Thyroid gland (tissue), 4 donors: ENCODE results near the gene SLC16A5. TPM values are rescaled to one million over a fixed set of nuclear protein-coding genes. Genes with fewer than 3 reads are reported as not detected.
"Not testable (repeated sequence)": the region's sequence is repeated elsewhere in the genome, so short reads cannot be mapped to it uniquely, and the experiment has no call there.

Source experiments
- DNase-seq, 2 donors: peaks; one replicate each; pipeline ENCODE4 v3.0.0-alpha.2; 2019
- H3K27ac ChIP-seq, 3 donors: fragments of 200-600 bp; sonication (generic); 1 replicate in 2 of 3; 2 replicates in 1 of 3; pipeline ENCODE4 v1.5.1; 2016 to 2019; ENCODE audit warnings: mild to moderate bottlenecking in 1 of 3, moderate library complexity in 1 of 3
- H3K27me3 ChIP-seq: fragments of 200-600 bp; sonication (generic); one replicate; pipeline ENCODE4 v1.5.1; 2019
- H3K36me3 ChIP-seq, 2 donors: fragments of 200-600 bp; sonication (generic); one replicate each; pipeline ENCODE4 v1.5.1; 2016 to 2019
- H3K4me1 ChIP-seq, 2 donors: fragments of 200-600 bp; sonication (generic); one replicate each; pipeline ENCODE4 v1.5.1; 2017 to 2019
- H3K4me3 ChIP-seq, 3 donors: fragments of 200-600 bp; sonication (generic); replicated peaks in 1 of 3; 1 replicate in 2 of 3; 2 replicates in 1 of 3; pipeline ENCODE4 v1.5.1; 2016; ENCODE audit warnings: mild to moderate bottlenecking in 1 of 3
- H3K9me3 ChIP-seq: fragments of 200-600 bp; sonication (generic); one replicate; pipeline ENCODE4 v1.5.1; 2017
- POLR2A ChIP-seq, 2 donors: fragments of 450-650 bp; IDR thresholded peaks; one replicate each; pipeline ENCODE4 v1.6.1; 2017; ENCODE audit warnings: antibody characterized with exemption in 2 of 2, mild to moderate bottlenecking in 2 of 2, moderate library complexity in 1 of 2
- WGBS, 2 donors: methylation state at CpG; one replicate each; pipeline ENCODE4 v1.1.5; 2017; 5-methylcytosine and 5-hydroxymethylcytosine counted together
- intact Hi-C: fragments of 100-400 bp; cut with DNase I; formaldehyde crosslinking; loops from one replicate; pipeline ENCODE4 v1.15.1; 2023
- total RNA-seq, 4 donors: library from RNA; depleted of rRNA; stranded (reverse); fragments of >200 nt; gene quantifications; one replicate each; pipeline ENCODE4 v1.2.3, GENCODE V29; 2016
- TF ChIP-seq, protein P1 (sequence below), 6 experiments: fragments of 200-600 bp in 3 of 6; fragments of 450-650 bp in 3 of 6; sonication (generic) in 3 of 6; IDR thresholded peaks; one replicate each; pipeline ENCODE4 v1.5.1; 2016 to 2019; ENCODE audit warnings: antibody characterized with exemption in 6 of 6, mild to moderate bottlenecking in 2 of 6, inconsistent platforms in 1 of 6, moderate library complexity in 1 of 6

SLC16A5 gene
- total RNA-seq, 4 donors from 2014 or later: 24.1 to 40.3 (median 27.6) TPM

DNA sequence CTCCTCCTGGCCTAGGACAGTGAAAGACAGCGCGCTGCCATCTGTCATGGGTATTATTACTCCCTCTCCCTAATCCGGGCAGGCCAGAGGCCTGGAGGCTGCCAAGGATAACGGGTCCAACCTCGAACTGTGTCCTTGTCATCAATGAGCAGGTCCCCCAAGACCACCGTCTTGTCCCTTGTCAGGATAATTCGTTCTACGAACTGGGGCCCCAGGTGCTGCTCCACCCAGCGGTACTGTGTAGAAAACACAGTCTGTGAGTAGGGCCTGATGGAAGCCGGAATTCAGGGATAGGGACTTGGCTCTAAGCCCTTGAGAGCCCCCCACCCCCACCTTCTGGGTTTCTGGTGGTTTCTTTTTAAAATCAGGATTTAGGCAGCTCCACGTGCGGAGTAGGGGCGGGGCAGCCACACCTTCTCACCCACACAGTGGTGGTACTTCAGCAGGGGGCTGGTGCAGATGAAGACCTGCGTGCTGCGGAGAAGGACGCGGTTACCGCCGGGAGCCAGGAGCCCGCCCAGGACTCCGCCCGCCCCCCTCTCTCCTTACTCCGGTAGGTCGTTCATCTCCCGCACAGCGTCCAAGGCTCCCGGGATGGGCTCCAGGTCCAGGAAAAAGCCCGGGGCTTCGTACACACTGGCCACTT is 43.0 kb downstream of the SLC16A5 start:
- Histone ChIP-seq H3K4me1 (peaks cover 6 to 15% of the 10 kb centered on the region in 2 donors), H3K4me3 (peak overlapping the region; percentile 41 to 62 (median 45)), H3K27me3 (no peaks in the 10 kb centered on the region), H3K27ac (peak overlapping the region; percentile 73 to 86 (median 76)), H3K9me3 (no peaks in the 10 kb centered on the region), H3K36me3 (peaks cover 0 to 5% of the 10 kb centered on the region in 2 donors)
- intact Hi-C loops: no loop called here
- DNase-seq: peak; percentile 51 to 62
- WGBS, 2 donors: 14 to 22% methylated on average over 8 to 28 of the region's 29 CpGs
- no peak for TF ChIP-seq POLR2A (IDR thresholded peaks at IDR 0.05)
- TF ChIP-seq, protein P1, sequence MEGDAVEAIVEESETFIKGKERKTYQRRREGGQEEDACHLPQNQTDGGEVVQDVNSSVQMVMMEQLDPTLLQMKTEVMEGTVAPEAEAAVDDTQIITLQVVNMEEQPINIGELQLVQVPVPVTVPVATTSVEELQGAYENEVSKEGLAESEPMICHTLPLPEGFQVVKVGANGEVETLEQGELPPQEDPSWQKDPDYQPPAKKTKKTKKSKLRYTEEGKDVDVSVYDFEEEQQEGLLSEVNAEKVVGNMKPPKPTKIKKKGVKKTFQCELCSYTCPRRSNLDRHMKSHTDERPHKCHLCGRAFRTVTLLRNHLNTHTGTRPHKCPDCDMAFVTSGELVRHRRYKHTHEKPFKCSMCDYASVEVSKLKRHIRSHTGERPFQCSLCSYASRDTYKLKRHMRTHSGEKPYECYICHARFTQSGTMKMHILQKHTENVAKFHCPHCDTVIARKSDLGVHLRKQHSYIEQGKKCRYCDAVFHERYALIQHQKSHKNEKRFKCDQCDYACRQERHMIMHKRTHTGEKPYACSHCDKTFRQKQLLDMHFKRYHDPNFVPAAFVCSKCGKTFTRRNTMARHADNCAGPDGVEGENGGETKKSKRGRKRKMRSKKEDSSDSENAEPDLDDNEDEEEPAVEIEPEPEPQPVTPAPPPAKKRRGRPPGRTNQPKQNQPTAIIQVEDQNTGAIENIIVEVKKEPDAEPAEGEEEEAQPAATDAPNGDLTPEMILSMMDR (IDR thresholded peaks at IDR 0.05): peak in 5 of 6 experiments; percentile 11 to 47 (median 39)

DNA sequence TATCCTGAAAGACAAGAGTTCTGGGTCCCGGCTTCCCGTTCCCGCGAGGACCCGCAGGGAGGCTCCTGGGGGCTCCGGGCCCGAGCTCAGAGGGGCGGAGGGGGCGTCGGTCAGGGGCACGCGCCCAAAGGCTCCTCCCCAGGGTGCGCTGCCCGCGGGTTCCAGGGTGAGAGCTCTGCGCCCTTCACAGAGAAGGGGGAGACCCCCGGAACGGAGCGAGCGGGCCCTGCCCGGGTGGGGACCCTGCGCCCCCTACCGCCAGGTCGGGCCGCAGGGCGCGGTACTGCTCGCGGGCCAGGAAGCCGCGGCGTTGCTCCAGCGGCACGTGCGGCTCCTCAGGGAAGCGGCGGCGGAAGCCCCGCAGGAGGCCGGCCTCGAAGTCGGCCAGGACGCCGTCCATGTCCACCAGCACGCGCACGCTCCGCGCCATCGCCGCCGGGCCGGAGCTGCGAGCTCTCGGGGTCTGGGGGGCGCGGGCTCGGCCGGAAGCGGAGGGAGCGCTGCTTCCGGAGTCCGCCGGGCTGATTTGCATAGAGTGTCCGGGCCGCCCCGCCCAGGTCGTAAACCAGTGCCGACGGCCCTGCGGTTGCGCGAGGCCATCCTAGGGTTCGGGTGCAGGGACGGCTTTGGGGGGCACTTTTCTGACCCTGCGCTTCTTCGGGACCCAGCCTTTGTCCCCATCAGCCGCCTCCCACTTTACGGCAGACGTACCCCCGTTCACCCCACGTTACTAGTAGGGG is 43.7 kb downstream of the SLC16A5 start, which contains the start of gene NT5C:
Gene NT5C, minus strand, starts transcription at position 465 of the 740 bp plus-strand sequence. Its CDS starts 35 bp downstream, at position 430.
- Histone ChIP-seq H3K27me3 (no peaks in the 10 kb centered on the region), H3K4me3 (peak within 1 kb of the TSS; percentile 41 to 62 (median 45)), H3K9me3 (no peaks in the 10 kb centered on the region), H3K27ac (peak within 1 kb of the TSS; percentile 73 to 86 (median 76)), H3K36me3 (peaks cover 0 to 5% of the 10 kb centered on the region in 2 donors), H3K4me1 (peaks cover 6 to 15% of the 10 kb centered on the region in 2 donors)
- DNase-seq: peak; percentile 84 to 85
- intact Hi-C loops: no loop called here
- WGBS, 2 donors: 1 to 7% methylated on average over 6 to 11 of the region's 82 CpGs
- TF ChIP-seq, protein P1 (IDR thresholded peaks at IDR 0.05): peak in 5 of 6 experiments; percentile 58 to 74 (median 67)
- TF ChIP-seq POLR2A (IDR thresholded peaks at IDR 0.05): peak in 1 of 2 donors; percentile 70

DNA sequence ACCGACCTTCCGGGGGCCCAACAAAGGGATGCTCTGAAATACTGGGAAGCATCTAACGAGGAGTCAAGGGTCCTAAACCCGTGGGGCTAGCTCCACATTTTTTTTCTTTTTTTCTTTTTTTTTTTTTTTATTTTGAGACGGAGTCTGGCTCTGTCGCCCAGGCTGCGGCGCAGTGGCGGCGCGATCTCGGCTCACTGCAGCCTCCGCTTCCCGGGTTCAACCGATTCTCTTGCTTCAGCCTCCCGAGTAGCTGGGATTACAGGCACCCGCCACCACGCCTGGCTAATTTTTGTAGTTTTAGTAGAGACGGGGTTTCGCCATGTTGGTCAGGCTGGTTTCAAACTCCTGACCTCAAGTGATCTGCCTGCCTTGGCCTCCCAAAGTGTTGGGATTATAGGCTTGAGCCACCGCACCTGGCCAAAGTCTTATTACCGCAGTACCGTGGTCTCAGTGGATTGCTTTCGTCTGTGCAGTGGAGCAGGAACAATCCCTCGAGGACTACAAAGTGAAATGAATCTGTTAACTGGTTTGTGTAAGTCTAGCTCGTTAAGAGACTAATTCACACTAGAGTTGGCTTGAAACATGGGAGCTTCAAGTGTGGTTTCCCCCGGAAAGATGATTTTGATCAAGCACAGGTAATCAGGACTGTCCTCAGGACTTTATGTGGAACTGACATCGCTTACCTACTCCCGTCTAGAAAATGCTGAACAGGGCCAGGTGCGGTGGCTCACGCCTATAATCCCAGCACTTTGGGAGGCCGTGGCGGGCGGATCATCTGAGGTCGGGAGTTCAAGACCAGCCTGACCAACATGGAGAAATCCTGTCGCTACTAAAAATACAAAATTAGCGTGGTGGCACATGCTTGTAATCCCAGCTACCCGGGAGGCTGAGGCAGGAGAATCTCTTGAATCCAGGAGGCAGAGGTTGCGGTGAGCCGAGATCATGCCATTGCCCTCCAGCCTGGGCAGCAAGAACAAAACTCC is 44.6 kb downstream of the SLC16A5 start:
- WGBS, 2 donors: 70 to 73% methylated on average over 40 of the region's 40 CpGs
- H3K36me3 ChIP-seq, intact Hi-C loops, H3K9me3 ChIP-seq, H3K27me3 ChIP-seq: not testable (repeated sequence)
- peaks cover 6 to 13% of the 10 kb centered on the region in 2 donors for H3K4me1 ChIP-seq
- peak overlapping the region; percentile 41 to 62 (median 45) for H3K4me3 ChIP-seq
- peak overlapping the region; percentile 73 to 86 (median 76) for H3K27ac ChIP-seq
- DNase-seq: peak in 1 of 2 donors; percentile 36

DNA sequence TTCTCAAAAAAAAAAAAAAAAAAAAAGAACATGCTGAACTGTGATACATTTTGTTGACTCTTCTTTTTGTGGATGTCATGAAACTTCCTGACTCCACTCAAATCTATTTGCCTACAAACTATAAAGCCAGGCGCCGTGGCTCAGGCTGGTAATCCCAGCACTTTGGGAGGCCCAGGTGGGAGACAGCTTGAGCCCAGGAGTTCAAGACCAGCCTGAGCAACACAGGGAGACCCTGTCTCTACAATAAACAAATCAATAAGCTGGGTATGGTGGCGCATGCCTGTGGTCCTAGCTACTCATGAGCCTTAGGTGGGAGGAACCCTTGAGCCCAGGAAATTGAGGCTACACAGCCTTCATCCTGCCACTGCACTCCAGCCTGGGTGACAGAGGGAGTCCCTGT is 45.2 kb downstream of the SLC16A5 start:
- intact Hi-C loops: no loop called here
- peaks cover 6 to 10% of the 10 kb centered on the region in 2 donors for H3K4me1 ChIP-seq
- 93 to 98% methylated on average over 3 of the region's 3 CpGs for WGBS, 2 donors
- TF ChIP-seq, protein P1 (IDR thresholded peaks at IDR 0.05): no peak
- no peak for TF ChIP-seq POLR2A (IDR thresholded peaks at IDR 0.05)
- DNase-seq: no peak
- no peaks in the 10 kb centered on the region for H3K9me3 ChIP-seq
- no peak overlapping the region for H3K4me3 ChIP-seq
- no peak overlapping the region for H3K27ac ChIP-seq
- no peaks in the 10 kb centered on the region for H3K27me3 ChIP-seq
- H3K36me3 ChIP-seq: peaks cover 0 to 5% of the 10 kb centered on the region in 2 donors

DNA sequence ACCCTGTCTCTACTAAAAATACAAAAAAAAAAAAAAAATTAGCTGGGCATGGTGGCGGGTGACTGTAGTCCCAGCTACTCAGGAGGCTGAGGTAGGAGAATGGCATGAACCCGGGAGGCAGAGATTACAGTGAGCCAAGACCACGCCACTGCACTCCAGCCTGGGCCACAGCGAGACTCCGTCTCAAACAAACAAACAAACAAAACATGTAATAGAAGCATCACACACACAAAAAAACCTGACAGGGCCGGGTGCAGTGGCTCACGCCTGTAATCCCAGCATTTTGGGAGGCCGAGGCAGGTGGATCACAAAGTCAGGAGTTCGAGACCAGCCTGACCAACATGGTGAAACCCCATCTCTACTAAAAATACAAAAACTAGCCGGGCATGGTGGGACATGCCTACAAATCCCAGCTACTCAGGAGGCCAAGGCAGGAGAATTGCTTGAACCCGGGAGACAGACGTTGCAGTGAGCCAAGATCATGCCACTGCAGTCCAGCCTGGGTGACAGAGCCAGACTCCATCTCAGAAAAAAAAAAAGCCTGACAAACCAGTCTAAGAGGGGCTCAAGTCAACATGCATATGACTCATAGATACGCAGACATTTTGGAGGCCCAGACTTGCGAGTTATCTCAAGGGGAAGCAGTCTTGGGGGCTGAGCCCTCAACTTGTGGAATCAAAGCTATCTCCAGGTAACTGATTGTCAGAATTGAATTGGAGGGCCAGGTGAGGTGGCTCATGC is 46.0 kb downstream of the SLC16A5 start:
- H3K4me3 ChIP-seq, H3K27ac ChIP-seq, DNase-seq, H3K9me3 ChIP-seq, H3K27me3 ChIP-seq, H3K4me1 ChIP-seq, H3K36me3 ChIP-seq, intact Hi-C loops: not testable (repeated sequence)
- WGBS, 2 donors: 91 to 92% methylated on average over 14 of the region's 14 CpGs
